NK-92 (cell line): ENCODE measurements around the gene ANO10.
"Not testable (repeated sequence)": the region's sequence is repeated elsewhere in the genome, so short reads cannot be mapped to it uniquely, and the experiment has no call there.

Experiments
- DNase-seq: peaks from one replicate; lab custom pipeline; 2025; ENCODE audit not compliant: unreplicated experiment; lab: John Stamatoyannopoulos, UW

The ANO10 gene

GRCh38 chr3:43629257-43629656 is 7.4 kb upstream of the ANO10 start:
- DNase-seq, result no peak

GRCh38 chr3:43627360-43627759 is 5.5 kb upstream of the ANO10 start:
- DNase-seq, result no peak

- DNase-seq, result no peak
Measured at GRCh38 chr3:43624619-43625305, 3.0 kb upstream of the ANO10 start.

GRCh38 chr3:43620831-43621655 is 768 bp downstream of the ANO10 start:
- DNase-seq, result no peak

GRCh38 chr3:43619588-43619987 is 2.2 kb downstream of the ANO10 start:
- no peak for DNase-seq

- DNase-seq, result no peak
Measured at GRCh38 chr3:43618142-43618541, 3.7 kb downstream of the ANO10 start.

GRCh38 chr3:43616034-43616433 is 5.8 kb downstream of the ANO10 start:
- no peak for DNase-seq

GRCh38 chr3:43615133-43615532 is 6.7 kb downstream of the ANO10 start:
- DNase-seq, result no peak

GRCh38 chr3:43613976-43614375 is 7.8 kb downstream of the ANO10 start:
- DNase-seq, result no peak

- DNase-seq, result no peak
Measured at GRCh38 chr3:43612419-43612818, 9.4 kb downstream of the ANO10 start.

GRCh38 chr3:43609406-43609805 is 12.4 kb downstream of the ANO10 start:
- DNase-seq, result no peak

- no peak for DNase-seq
Measured at GRCh38 chr3:43608751-43609150, 13.1 kb downstream of the ANO10 start.

GRCh38 chr3:43606284-43606683 is 15.5 kb downstream of the ANO10 start:
- no peak for DNase-seq

GRCh38 chr3:43599959-43600358 is 21.9 kb downstream of the ANO10 start:
- DNase-seq, result not testable (repeated sequence)

- no peak for DNase-seq
Measured at GRCh38 chr3:43597961-43598360, 23.9 kb downstream of the ANO10 start.

GRCh38 chr3:43596178-43596577 is 25.6 kb downstream of the ANO10 start:
- not testable (repeated sequence) for DNase-seq

GRCh38 chr3:43595280-43595679 is 26.5 kb downstream of the ANO10 start:
- not testable (repeated sequence) for DNase-seq

- not testable (repeated sequence) for DNase-seq
Measured at GRCh38 chr3:43593588-43593987, 28.2 kb downstream of the ANO10 start.

GRCh38 chr3:43591866-43592265 is 29.9 kb downstream of the ANO10 start:
- DNase-seq, result not testable (repeated sequence)

GRCh38 chr3:43587303-43587702 is 34.5 kb downstream of the ANO10 start:
- no peak for DNase-seq

GRCh38 chr3:43584043-43584826 is 37.6 kb downstream of the ANO10 start:
- no peak for DNase-seq

- DNase-seq, result no peak
Measured at GRCh38 chr3:43583481-43583880, 38.3 kb downstream of the ANO10 start.
